ENCODE data around the gene MAD1L1. TPM values are rescaled to one million over a fixed set of nuclear protein-coding genes. Genes with fewer than 3 reads are reported as not detected.

Gene MAD1L1
- total and polyA plus RNA-seq, 2 of the 13 experiments (the other 11 are each of a cell fraction or from before 2014, with no cell fraction given): 17.4 to 64.7 TPM

- TF ChIP-seq KDM2A (CRISPR knock-in tag; IDR thresholded peaks at IDR 0.05; ENCODE audit: borderline replicate concordance, low read depth) (no peak), IRF1 (CRISPR knock-in tag; IDR thresholded peaks at IDR 0.05; ENCODE audit: low read depth) (no peak), BCL6 (CRISPR knock-in tag; IDR thresholded peaks at IDR 0.05) (no peak), ZNF572 (CRISPR knock-in tag; IDR thresholded peaks at IDR 0.05) (no peak), FOXO1 (CRISPR knock-in tag; IDR thresholded peaks at IDR 0.05) (no peak), PHB2 (IDR thresholded peaks at IDR 0.05; ENCODE audit: partially characterized antibody) (no peak)
These were observed 251.4 kb downstream of the MAD1L1 start (continued) for GRCh38 chr7:1981201-1981877.

GRCh38 chr7:1979591-1980560 lies 252.9 kb downstream of the MAD1L1 start:
- no TSS peak for BruUV-seq (replicated peaks)
- peak; percentile 28 for ATAC-seq
- no peaks in the 10 kb centered on the region for H3K79me2 ChIP-seq (ENCODE audit: insufficient read depth, low read length)
- in situ Hi-C loops (cut with HindIII; ENCODE audit: extremely low pct_ligation_motif_present, low pct_unique_long_range_greater_than_20kb): no loop called here
- 99% methylated on average over 30 of the region's 40 CpGs for WGBS (ENCODE audit: low lambda C conversion rate)
- DNase-seq (ENCODE audit: low spot score): no peak
- H3K9ac ChIP-seq (ENCODE audit: insufficient read depth, low read depth, low read length): no peak overlapping the region
- no peaks in the 10 kb centered on the region for H4K20me1 ChIP-seq (ENCODE audit: insufficient read depth, low read length)
- ChIA-PET CTCF (ENCODE audit: low intra/inter-chr PET ratio, low total read pairs) (no interaction called here), POLR2A (no interaction called here)
- intact Hi-C loops (cut with micrococcal nuclease; ENCODE audit: unreplicated experiment): loop anchor here (5.0 kb wide), 1 partner anchor 473 kb away; no protein-coding TSS in a partner anchor
- H3K4me2 ChIP-seq (ENCODE audit: low read depth, low read length): no peak overlapping the region
- no peaks in the 10 kb centered on the region for H3K4me1 ChIP-seq (ENCODE audit: insufficient read depth, low read length)
- no peaks in the 10 kb centered on the region for H3K27me3 ChIP-seq (ENCODE audit: control insufficient read depth in 1 of 2, insufficient read depth in 2 of 2, low read length in 2 of 2)
- no peak overlapping the region for H3K4me3 ChIP-seq (replicated peaks in 1 of 3; ENCODE audit: insufficient read depth in 1 of 3, low read depth in 2 of 3, low read length in 3 of 3)
- H2AFZ ChIP-seq (ENCODE audit: low read length): no peak overlapping the region
- H3K36me3 ChIP-seq (replicated peaks in 1 of 2; ENCODE audit: control insufficient read depth in 1 of 2, insufficient read depth in 2 of 2, low read length in 2 of 2): peaks cover 2 to 22% of the 10 kb centered on the region in 2 experiments; a peak in 1 of 5 replicates
- FAIRE-seq: no peak
- no peaks in the 10 kb centered on the region for H3K9me3 ChIP-seq (ENCODE audit: low read length)
- TF ChIP-seq JDP2 (CRISPR knock-in tag; IDR thresholded peaks at IDR 0.05; ENCODE audit: borderline replicate concordance) (no peak), BORCS8-MEF2B (CRISPR knock-in tag; IDR thresholded peaks at IDR 0.05) (no peak)
- H3K27ac ChIP-seq (ENCODE audit: extremely low read length, insufficient read depth, low read length): no peak overlapping the region

Data from HepG2 (cell line).